ENCODE data around the gene ADPGK.
"Not testable (repeated sequence)": the region's sequence is repeated elsewhere in the genome, so short reads cannot be mapped to it uniquely, and the experiment has no call there.

The ADPGK gene

GRCh38 chr15:72732086-72732485 is 51.5 kb downstream of the ADPGK start:
- no peak for DNase-seq
- in situ Hi-C loops (cut with HindIII; ENCODE audit: low pct_ligation_motif_present, low sequenced_read_pairs), result no loop called here
- H3K4me3 ChIP-seq (ENCODE audit: low read depth, low read length), result no peak overlapping the region
- H3K27ac ChIP-seq, result no peak overlapping the region
- no peak for TF ChIP-seq CTCF (IDR thresholded peaks at IDR 0.05; ENCODE audit: low read depth, low read length, missing control alignments)
- peaks cover 5% of the 10 kb centered on the region for H3K36me3 ChIP-seq (replicated peaks)
- H3K27me3 ChIP-seq (replicated peaks), result no peaks in the 10 kb centered on the region

GRCh38 chr15:72728821-72729220 is 54.7 kb downstream of the ADPGK start:
- in situ Hi-C loops (cut with HindIII; ENCODE audit: low pct_ligation_motif_present, low sequenced_read_pairs), result no loop called here
- TF ChIP-seq CTCF (IDR thresholded peaks at IDR 0.05; ENCODE audit: low read depth, low read length, missing control alignments), result no peak

GRCh38 chr15:72728249-72728648 is 55.3 kb downstream of the ADPGK start:
- H3K4me3 ChIP-seq (ENCODE audit: low read depth, low read length); H3K36me3 ChIP-seq (replicated peaks); H3K27me3 ChIP-seq (replicated peaks); in situ Hi-C loops (cut with HindIII; ENCODE audit: low pct_ligation_motif_present, low sequenced_read_pairs); H3K27ac ChIP-seq: not testable (repeated sequence)
- peak; percentile 34 for DNase-seq

More at GRCh38 chr15:72728821-72729220, 54.7 kb downstream of the ADPGK start:
- H3K4me3 ChIP-seq (ENCODE audit: low read depth, low read length), result no peak overlapping the region
- no peaks in the 10 kb centered on the region for H3K36me3 ChIP-seq (replicated peaks)
- no peaks in the 10 kb centered on the region for H3K27me3 ChIP-seq (replicated peaks)
- H3K27ac ChIP-seq, result no peak overlapping the region
- DNase-seq, result no peak

- TF ChIP-seq CTCF (IDR thresholded peaks at IDR 0.05; ENCODE audit: low read depth, low read length, missing control alignments), result no peak
- in situ Hi-C loops (cut with HindIII; ENCODE audit: low pct_ligation_motif_present, low sequenced_read_pairs), result no loop called here
- DNase-seq, result no peak
- no peaks in the 10 kb centered on the region for H3K27me3 ChIP-seq (replicated peaks)
- H3K4me3 ChIP-seq (ENCODE audit: low read depth, low read length), result no peak overlapping the region
- no peaks in the 10 kb centered on the region for H3K36me3 ChIP-seq (replicated peaks)
- no peak overlapping the region for H3K27ac ChIP-seq
Measured at GRCh38 chr15:72727154-72727553, 56.4 kb downstream of the ADPGK start.

- H3K4me3 ChIP-seq (ENCODE audit: low read depth, low read length); in situ Hi-C loops (cut with HindIII; ENCODE audit: low pct_ligation_motif_present, low sequenced_read_pairs); H3K27me3 ChIP-seq (replicated peaks); DNase-seq; H3K36me3 ChIP-seq (replicated peaks); H3K27ac ChIP-seq: not testable (repeated sequence)
Measured at GRCh38 chr15:72725851-72726250, 57.7 kb downstream of the ADPGK start.

- in situ Hi-C loops (cut with HindIII; ENCODE audit: low pct_ligation_motif_present, low sequenced_read_pairs), result no loop called here
- H3K27ac ChIP-seq, result no peak overlapping the region
- no peaks in the 10 kb centered on the region for H3K27me3 ChIP-seq (replicated peaks)
- no peak overlapping the region for H3K4me3 ChIP-seq (ENCODE audit: low read depth, low read length)
- H3K36me3 ChIP-seq (replicated peaks), result no peaks in the 10 kb centered on the region
- no peak for DNase-seq
- no peak for TF ChIP-seq CTCF (IDR thresholded peaks at IDR 0.05; ENCODE audit: low read depth, low read length, missing control alignments)
Measured at GRCh38 chr15:72725446-72725845, 58.1 kb downstream of the ADPGK start.

GRCh38 chr15:72724028-72724427 is 59.5 kb downstream of the ADPGK start:
- no peak for DNase-seq
- in situ Hi-C loops (cut with HindIII; ENCODE audit: low pct_ligation_motif_present, low sequenced_read_pairs), result no loop called here
- TF ChIP-seq CTCF (IDR thresholded peaks at IDR 0.05; ENCODE audit: low read depth, low read length, missing control alignments), result no peak
- Histone ChIP-seq H3K27ac (no peak overlapping the region), H3K4me3 (ENCODE audit: low read depth, low read length) (no peak overlapping the region), H3K27me3 (replicated peaks) (no peaks in the 10 kb centered on the region), H3K36me3 (replicated peaks) (no peaks in the 10 kb centered on the region)

Data from brain microvascular endothelial cell (primary cell).